ENCODE measurements around the gene LRFN2.

DNA sequence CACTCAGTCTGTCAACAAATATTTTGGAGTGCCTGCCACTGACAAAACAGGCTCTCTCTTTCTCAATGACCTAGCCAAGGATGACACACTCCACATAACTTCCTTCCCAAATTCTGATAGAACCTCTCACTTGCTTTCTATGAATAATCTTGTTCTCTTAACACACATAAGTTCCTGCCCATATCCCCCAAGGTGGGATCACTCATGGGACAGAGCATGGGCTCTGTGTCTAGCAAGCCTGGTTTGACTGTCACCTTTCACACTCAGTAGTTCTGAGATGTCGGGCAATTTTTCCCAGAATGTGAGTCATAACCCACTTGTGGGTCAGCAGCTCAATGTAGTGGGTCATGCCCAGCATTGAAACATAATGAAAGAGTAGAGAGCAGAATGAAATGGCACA lies 78.1 kb downstream of the LRFN2 start:
- TF ChIP-seq, protein P1, sequence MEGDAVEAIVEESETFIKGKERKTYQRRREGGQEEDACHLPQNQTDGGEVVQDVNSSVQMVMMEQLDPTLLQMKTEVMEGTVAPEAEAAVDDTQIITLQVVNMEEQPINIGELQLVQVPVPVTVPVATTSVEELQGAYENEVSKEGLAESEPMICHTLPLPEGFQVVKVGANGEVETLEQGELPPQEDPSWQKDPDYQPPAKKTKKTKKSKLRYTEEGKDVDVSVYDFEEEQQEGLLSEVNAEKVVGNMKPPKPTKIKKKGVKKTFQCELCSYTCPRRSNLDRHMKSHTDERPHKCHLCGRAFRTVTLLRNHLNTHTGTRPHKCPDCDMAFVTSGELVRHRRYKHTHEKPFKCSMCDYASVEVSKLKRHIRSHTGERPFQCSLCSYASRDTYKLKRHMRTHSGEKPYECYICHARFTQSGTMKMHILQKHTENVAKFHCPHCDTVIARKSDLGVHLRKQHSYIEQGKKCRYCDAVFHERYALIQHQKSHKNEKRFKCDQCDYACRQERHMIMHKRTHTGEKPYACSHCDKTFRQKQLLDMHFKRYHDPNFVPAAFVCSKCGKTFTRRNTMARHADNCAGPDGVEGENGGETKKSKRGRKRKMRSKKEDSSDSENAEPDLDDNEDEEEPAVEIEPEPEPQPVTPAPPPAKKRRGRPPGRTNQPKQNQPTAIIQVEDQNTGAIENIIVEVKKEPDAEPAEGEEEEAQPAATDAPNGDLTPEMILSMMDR (IDR thresholded peaks at IDR 0.05): no peak
- TF ChIP-seq POLR2A (IDR thresholded peaks at IDR 0.05): no peak
